HG03520 (cell line): ENCODE data around the gene PARD3.
"Not testable (repeated sequence)": the region's sequence is repeated elsewhere in the genome, so short reads cannot be mapped to it uniquely, and the experiment has no call there.

Experiments
- ATAC-seq: cut with Tn5 transposase; IDR thresholded peaks from one replicate; pipeline ENCODE4 v1.9.1; 2021; ENCODE audit warnings: mild to moderate bottlenecking, moderate library complexity; ENCODE audit not compliant: unreplicated experiment

The PARD3 gene

GRCh38 chr10:34476608-34477007 lies 338.5 kb downstream of the PARD3 start:
- no peak for ATAC-seq

GRCh38 chr10:34475786-34476185 lies 339.3 kb downstream of the PARD3 start:
- no peak for ATAC-seq

DNA sequence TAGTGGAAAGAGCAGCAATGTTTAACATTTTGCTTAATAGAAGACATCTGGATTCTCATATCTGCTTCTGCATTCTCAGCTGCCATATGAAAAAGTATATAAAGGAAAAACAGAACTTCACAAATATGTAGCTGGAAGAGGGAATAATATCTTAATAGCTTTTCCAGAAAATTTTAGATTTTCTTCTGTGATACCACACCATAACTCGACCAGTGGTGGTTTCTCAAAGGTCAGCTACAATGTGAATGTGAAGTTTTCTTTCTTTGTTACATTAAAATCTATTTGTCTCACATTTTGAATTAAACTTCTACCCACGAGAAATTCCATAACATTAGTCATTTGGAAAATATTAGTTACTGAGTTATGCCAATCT lies 339.8 kb downstream of the PARD3 start:
- ATAC-seq, result no peak

GRCh38 chr10:34474555-34475273 lies 340.4 kb downstream of the PARD3 start:
- no peak for ATAC-seq

GRCh38 chr10:34474009-34474376 lies 341.1 kb downstream of the PARD3 start:
- no peak for ATAC-seq

- ATAC-seq, result no peak
These were observed 341.7 kb downstream of the PARD3 start for GRCh38 chr10:34473174-34474008.

- ATAC-seq, result no peak
These were observed 344.8 kb downstream of the PARD3 start for GRCh38 chr10:34470307-34470706.

DNA sequence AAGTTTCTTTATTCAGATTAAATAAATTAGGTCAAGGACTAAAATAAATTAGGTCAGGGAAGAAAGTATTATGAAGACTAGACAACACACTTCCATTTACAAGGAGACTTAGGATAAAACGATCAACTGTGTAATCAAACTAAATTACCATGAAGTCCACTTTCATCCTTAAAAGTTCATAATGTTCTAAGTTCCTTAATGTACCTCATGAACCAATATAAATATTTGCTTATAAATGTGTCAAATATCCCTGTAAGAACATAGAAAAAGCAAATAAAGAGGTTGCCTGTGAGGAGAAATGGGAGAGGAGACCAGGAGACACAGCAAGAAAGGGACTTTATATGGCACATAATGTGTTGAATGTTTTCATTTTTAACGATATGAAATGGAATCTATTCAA lies 345.6 kb downstream of the PARD3 start:
- no peak for ATAC-seq

DNA sequence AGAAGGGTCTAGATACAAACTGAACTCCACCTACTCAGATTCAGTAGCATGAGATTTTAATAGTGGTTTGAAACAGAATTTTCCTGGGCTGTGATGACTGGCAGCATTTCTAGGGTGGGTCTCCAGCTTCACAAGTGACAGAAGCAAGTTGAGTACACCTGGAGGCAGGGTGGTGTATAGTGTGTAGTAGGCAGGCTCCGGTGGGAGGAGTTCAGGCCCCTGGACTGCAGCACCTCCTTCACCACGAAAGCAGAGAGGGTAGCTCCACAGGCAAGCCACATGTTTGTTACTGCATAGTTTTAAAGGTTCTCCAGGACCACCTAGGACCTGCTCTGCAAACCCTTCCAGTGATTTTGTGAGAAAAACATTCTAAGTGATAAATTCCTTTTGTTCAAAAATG lies 347.2 kb downstream of the PARD3 start:
- ATAC-seq, result no peak

- no peak for ATAC-seq
These were observed 347.7 kb downstream of the PARD3 start for GRCh38 chr10:34467364-34467763.

GRCh38 chr10:34465678-34466077 lies 349.4 kb downstream of the PARD3 start:
- ATAC-seq, result no peak

GRCh38 chr10:34464591-34464990 lies 350.5 kb downstream of the PARD3 start:
- ATAC-seq, result no peak

GRCh38 chr10:34464000-34464399 lies 351.1 kb downstream of the PARD3 start:
- no peak for ATAC-seq

GRCh38 chr10:34462993-34463392 lies 352.1 kb downstream of the PARD3 start:
- ATAC-seq, result no peak

DNA sequence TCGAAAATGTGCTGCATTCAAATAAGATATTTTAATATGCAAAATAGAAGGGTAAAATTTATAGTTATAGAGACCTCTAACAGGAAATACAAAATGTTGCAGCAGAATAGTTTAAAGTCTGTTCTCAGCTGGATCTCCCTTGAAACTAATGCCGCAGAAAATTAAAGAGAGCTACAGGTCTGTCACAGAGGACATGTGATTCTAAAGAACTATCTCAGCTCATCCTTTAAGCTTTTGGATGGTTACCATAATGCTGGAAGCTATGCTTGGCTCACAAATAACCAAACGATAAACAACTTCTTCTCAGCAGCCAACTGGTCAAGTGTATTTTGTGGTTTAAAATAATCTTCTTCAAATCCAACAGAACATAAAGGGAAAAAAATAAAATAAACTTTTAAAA lies 353.0 kb downstream of the PARD3 start:
- no peak for ATAC-seq

- no peak for ATAC-seq
These were observed 360.4 kb downstream of the PARD3 start for GRCh38 chr10:34454590-34455261.

- no peak for ATAC-seq
These were observed 365.3 kb downstream of the PARD3 start for GRCh38 chr10:34449836-34450235.

- ATAC-seq, result no peak
These were observed 369.0 kb downstream of the PARD3 start for GRCh38 chr10:34446049-34446448.

- ATAC-seq, result no peak
These were observed 370.6 kb downstream of the PARD3 start for GRCh38 chr10:34444223-34445183.

DNA sequence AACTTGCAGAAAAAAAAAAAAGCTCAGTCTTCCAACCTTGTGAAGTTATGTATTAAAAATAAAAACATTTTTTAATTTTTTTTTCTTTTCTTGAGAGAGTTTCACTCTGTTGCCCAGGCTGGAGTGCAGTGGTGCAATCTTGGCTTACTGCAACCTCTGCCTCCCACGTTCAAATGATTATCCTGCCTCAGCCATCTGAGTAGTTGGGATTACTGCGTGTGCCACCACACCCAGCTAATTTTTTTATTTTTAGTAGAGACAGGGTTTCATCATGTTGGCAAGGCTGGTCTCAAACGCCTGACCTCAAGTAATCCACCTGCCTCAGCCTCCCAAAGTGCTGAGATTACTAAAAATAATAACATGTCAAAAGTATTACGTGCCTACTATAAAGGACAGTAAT lies 375.7 kb downstream of the PARD3 start:
- ATAC-seq, result not testable (repeated sequence)

DNA sequence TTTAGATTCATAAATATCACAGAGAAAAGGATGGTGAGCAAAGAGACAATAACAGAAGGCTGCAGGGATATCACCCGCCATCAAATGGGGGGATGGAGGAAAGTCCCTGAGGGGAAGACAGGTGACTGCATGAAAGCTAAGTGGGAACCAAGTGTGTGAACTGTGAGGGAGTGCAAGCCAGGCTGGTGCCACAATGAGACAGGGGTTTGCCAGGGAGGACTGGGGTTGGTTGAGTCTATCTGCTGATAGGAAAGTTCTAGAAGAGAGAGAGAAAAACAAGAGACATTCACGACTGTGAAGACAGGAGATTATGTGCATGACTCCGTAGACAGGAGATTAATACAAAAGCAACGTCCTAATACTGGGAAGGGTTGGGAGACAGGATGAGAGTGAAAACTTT lies 376.4 kb downstream of the PARD3 start:
- no peak for ATAC-seq
